H9 (cell line): ENCODE data around the gene INHBC. TPM values are rescaled to one million over a fixed set of nuclear protein-coding genes. Genes with fewer than 3 reads are reported as not detected.

Experiments used
- DNase-seq: peaks from one replicate; pipeline ENCODE4 v3.0.0-alpha.2; 2017
- H2AFZ ChIP-seq: one replicate; pipeline ENCODE4 v1.6.1; 2013; ENCODE audit warnings: mild to moderate bottlenecking, low read length, control low read depth, moderate library complexity
- H2AK5ac ChIP-seq: 2 replicates; pipeline ENCODE4 v1.6.1; 2013; ENCODE audit warnings: low read length, control low read depth, mixed read lengths; ENCODE audit not compliant: insufficient read length
- H2BK120ac ChIP-seq: one replicate; pipeline ENCODE4 v1.6.1; 2013; ENCODE audit warnings: low read depth, mild to moderate bottlenecking, low read length, control low read depth, inconsistent platforms; ENCODE audit not compliant: poor library complexity, severe bottlenecking
- H2BK12ac ChIP-seq: 2 replicates; pipeline ENCODE4 v1.6.1; 2013; ENCODE audit warnings: low read length, control low read depth, mixed read lengths, low read depth; ENCODE audit not compliant: insufficient read length
- H2BK15ac ChIP-seq: 2 replicates; pipeline ENCODE4 v1.6.1; 2013; ENCODE audit warnings: low read depth, low read length, control low read depth
- H2BK20ac ChIP-seq: one replicate; pipeline ENCODE4 v1.6.1; 2013; ENCODE audit warnings: low read depth, mild to moderate bottlenecking, low read length, control low read depth, inconsistent platforms; ENCODE audit not compliant: poor library complexity, severe bottlenecking
- H2BK5ac ChIP-seq: 2 replicates; pipeline ENCODE4 v1.6.1; 2013; ENCODE audit warnings: low read length, control low read depth, mixed read lengths; ENCODE audit not compliant: insufficient read length
- H3K14ac ChIP-seq: 2 replicates; pipeline ENCODE4 v1.6.1; 2013; ENCODE audit warnings: low read length, control low read depth; ENCODE audit not compliant: insufficient read depth
- H3K18ac ChIP-seq: 2 replicates; pipeline ENCODE4 v1.6.1; 2013; ENCODE audit warnings: low read depth, mild to moderate bottlenecking, mixed read lengths, low read length, control low read depth; ENCODE audit not compliant: insufficient read length
- H3K23ac ChIP-seq: 2 replicates; pipeline ENCODE4 v1.6.1; 2013; ENCODE audit warnings: low read length, control low read depth, mixed read lengths, low read depth; ENCODE audit not compliant: insufficient read length
- H3K23me2 ChIP-seq: 2 replicates; pipeline ENCODE4 v1.6.1; 2013; ENCODE audit warnings: low read depth, mild to moderate bottlenecking, mixed read lengths, low read length, control low read depth; ENCODE audit not compliant: insufficient read length, poor library complexity, severe bottlenecking
- H3K27ac ChIP-seq: 2 replicates; pipeline ENCODE4 v1.5.1; 2013; ENCODE audit warnings: low read length, control low read depth, mixed read lengths, low read depth; ENCODE audit not compliant: insufficient read length
- H3K27me3 ChIP-seq: 2 replicates; pipeline ENCODE4 v1.6.1; 2013; ENCODE audit warnings: low read length, control low read depth, inconsistent platforms; ENCODE audit not compliant: insufficient read depth
- H3K4ac ChIP-seq: 2 replicates; pipeline ENCODE4 v1.6.1; 2013; ENCODE audit warnings: low read depth, mild to moderate bottlenecking, control low read depth, inconsistent platforms, low read length, moderate library complexity
- H3K4me1 ChIP-seq: 2 replicates; pipeline ENCODE4 v1.6.1; 2013; ENCODE audit warnings: low read length, control low read depth, inconsistent platforms; ENCODE audit not compliant: insufficient read depth
- H3K4me2 ChIP-seq: 2 replicates; pipeline ENCODE4 v1.6.1; 2013; ENCODE audit warnings: low read length, control low read depth, mixed read lengths; ENCODE audit not compliant: insufficient read length, insufficient read depth
- H3K56ac ChIP-seq: 2 replicates; pipeline ENCODE4 v1.6.1; 2013; ENCODE audit warnings: low read depth, mild to moderate bottlenecking, mixed read lengths, low read length, control low read depth; ENCODE audit not compliant: insufficient read length
- H3K79me1 ChIP-seq: 2 replicates; pipeline ENCODE4 v1.6.1; 2013; ENCODE audit warnings: low read depth, mild to moderate bottlenecking, moderate library complexity, low read length, control low read depth, inconsistent platforms; ENCODE audit not compliant: insufficient read depth, poor library complexity, severe bottlenecking
- H3K79me2 ChIP-seq: 2 replicates; pipeline ENCODE4 v1.6.1; 2013; ENCODE audit warnings: low read length, control low read depth, inconsistent platforms; ENCODE audit not compliant: insufficient read depth
- H3K9ac ChIP-seq: 2 replicates; pipeline ENCODE4 v1.6.1; 2013; ENCODE audit warnings: low read length, control low read depth, mixed read lengths; ENCODE audit not compliant: insufficient read length; ENCODE audit errors: extremely low read depth
- H3K9me3 ChIP-seq: one replicate; pipeline ENCODE4 v1.6.1; 2013; ENCODE audit warnings: low read depth, low read length, inconsistent platforms; ENCODE audit not compliant: control insufficient read depth
- H3T11ph ChIP-seq: one replicate; pipeline ENCODE4 v1.6.1; 2013; ENCODE audit warnings: mild to moderate bottlenecking, low read length, control low read depth, inconsistent platforms
- H4K20me1 ChIP-seq: one replicate; pipeline ENCODE4 v1.6.1; 2013; ENCODE audit not compliant: control insufficient read depth, insufficient read length, insufficient read depth
- H4K5ac ChIP-seq: 2 replicates; pipeline ENCODE4 v1.6.1; 2013; ENCODE audit warnings: low read depth, mild to moderate bottlenecking, mixed read lengths, low read length, control low read depth; ENCODE audit not compliant: insufficient read length
- H4K8ac ChIP-seq: replicated peaks from 2 replicates; pipeline ENCODE4 v1.6.1; 2013; ENCODE audit warnings: low read length, control low read depth, mixed read lengths, low read depth; ENCODE audit not compliant: insufficient read length
- H4K91ac ChIP-seq: 2 replicates; pipeline ENCODE4 v1.6.1; 2013; ENCODE audit warnings: low read depth, mild to moderate bottlenecking, moderate library complexity, mixed read lengths, low read length, control low read depth; ENCODE audit not compliant: insufficient read length
- H3K27ac Mint-ChIP-seq, 3 experiments: 2 replicates in 2 of 3; 3 replicates in 1 of 3; pipeline ENCODE4 v1.8.0; 2020 to 2021; ENCODE audit warnings: mixed read lengths in 3 of 3, mild to moderate bottlenecking in 1 of 3, moderate library complexity in 1 of 3
- H3K27me3 Mint-ChIP-seq: 2 replicates; pipeline ENCODE4 v1.8.0; 2021; ENCODE audit warnings: low read depth, mild to moderate bottlenecking, moderate library complexity, mixed read lengths
- H3K36me3 Mint-ChIP-seq, 3 experiments: 2 replicates in 2 of 3; 3 replicates in 1 of 3; pipeline ENCODE4 v1.8.0; 2020 to 2021; ENCODE audit warnings: low read depth in 3 of 3, mixed read lengths in 3 of 3; ENCODE audit not compliant: insufficient read depth in 1 of 3
- H3K4me1 Mint-ChIP-seq, 2 experiments: 2 replicates each; pipeline ENCODE4 v1.8.0; 2020; ENCODE audit warnings: mixed read lengths in 2 of 2
- H3K4me3 Mint-ChIP-seq, 2 experiments: 2 replicates in 1 of 2; 3 replicates in 1 of 2; pipeline ENCODE4 v1.8.0; 2020 to 2021; ENCODE audit warnings: mild to moderate bottlenecking in 2 of 2, mixed read lengths in 2 of 2, moderate library complexity in 1 of 2
- H3K9me3 Mint-ChIP-seq, 2 experiments: 2 replicates in 1 of 2; 3 replicates in 1 of 2; pipeline ENCODE4 v1.8.0; 2020; ENCODE audit warnings: mild to moderate bottlenecking in 2 of 2, mixed read lengths in 2 of 2, moderate library complexity in 1 of 2
- WGBS: extraction: QIAGEN DNeasy Blood & Tissue Kit; methylation state at CpG from one replicate; pipeline ENCODE4 v1.1.7; 2013; ENCODE audit warnings: missing lambda C conversion rate, low lambda C conversion rate, mixed read lengths; ENCODE audit not compliant: insufficient read length; ENCODE audit errors: extremely low coverage; 5-methylcytosine and 5-hydroxymethylcytosine counted together
- total RNA-seq: library from RNA; stranded (reverse); gene quantifications from 2 replicates; pipeline ENCODE4 v1.2.1, GENCODE V29; 2021
- TF ChIP-seq, protein P1 (sequence below): fragments of 200-600 bp; sonication (generic); conservative IDR thresholded peaks from 3 replicates; pipeline ENCODE4 v1.8.0; 2021; ENCODE audit warnings: antibody characterized with exemption, mild to moderate bottlenecking

Gene INHBC
- total RNA-seq, 1 experiment from 2014 or later, result not detected

DNA sequence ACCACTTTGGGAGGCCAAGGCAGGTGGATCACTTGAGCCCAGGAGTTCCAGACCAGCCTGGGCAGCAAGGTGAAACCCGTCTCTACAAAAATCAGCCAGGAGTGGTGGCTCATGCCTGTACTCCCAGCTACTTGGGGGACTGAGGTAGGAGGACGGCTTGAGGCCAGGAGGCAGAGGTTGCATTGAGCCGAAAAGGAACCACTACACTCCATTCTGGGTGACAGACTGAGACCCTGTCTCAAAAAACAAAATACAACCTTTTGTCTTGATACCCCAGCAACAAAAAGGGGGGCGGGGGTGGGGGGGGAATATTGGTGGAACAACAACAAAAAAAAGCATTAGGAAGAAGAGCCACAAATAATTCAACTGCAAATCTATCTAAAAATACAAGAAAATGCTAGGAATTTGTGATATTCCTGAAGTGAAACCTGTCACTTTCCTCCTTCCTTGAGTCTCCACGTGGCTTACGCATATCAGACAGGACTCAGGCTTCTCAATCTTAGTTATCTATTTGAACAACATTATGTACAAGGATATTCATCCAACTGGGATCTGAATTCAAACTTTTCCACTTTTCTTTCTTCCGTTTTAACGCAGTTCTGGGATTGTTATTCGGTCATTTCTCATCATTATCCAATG lies 5.0 kb upstream of the INHBC start:
- Histone ChIP-seq H3K79me2 (no peaks in the 10 kb centered on the region), H2AK5ac (no peak overlapping the region), H2BK20ac (no peak overlapping the region), H3K4ac (no peak overlapping the region), H3K27ac (no peak overlapping the region), H2BK15ac (no peak overlapping the region), H3K9ac (peak overlapping the region; percentile 78), H3K23me2 (peaks cover 8% of the 10 kb centered on the region), H2BK5ac (no peak overlapping the region), H4K5ac (no peak overlapping the region), H3K56ac (no peak overlapping the region), H3K4me1 (no peaks in the 10 kb centered on the region), H4K91ac (no peak overlapping the region), H4K8ac (no peak overlapping the region), H3T11ph (no peak overlapping the region), H3K23ac (no peak overlapping the region), H4K20me1 (no peaks in the 10 kb centered on the region), H2AFZ (no peak overlapping the region), H3K79me1 (no peaks in the 10 kb centered on the region), H3K27me3 (no peaks in the 10 kb centered on the region), H2BK120ac (no peak overlapping the region), H2BK12ac (no peak overlapping the region), H3K18ac (no peak overlapping the region), H3K4me2 (peak overlapping the region; percentile 61), H3K9me3 (no peaks in the 10 kb centered on the region), H3K14ac (no peak overlapping the region)
- peak overlapping the region; percentile 96 to 99 (median 96); a peak in 5 of 7 replicates for H3K27ac Mint-ChIP-seq
- H3K27me3 Mint-ChIP-seq, result no peaks in the 10 kb centered on the region
- peak overlapping the region; percentile 90 to 99 for H3K4me3 Mint-ChIP-seq
- H3K4me1 Mint-ChIP-seq, result peaks cover 24 to 30% of the 10 kb centered on the region in 2 experiments
- H3K36me3 Mint-ChIP-seq, result peaks cover 0 to 13% (median 5%) of the 10 kb centered on the region in 3 experiments; a peak in 5 of 7 replicates
- WGBS, result no CpG with 5 or more reads among the region's 9 CpGs
- TF ChIP-seq, protein P1, sequence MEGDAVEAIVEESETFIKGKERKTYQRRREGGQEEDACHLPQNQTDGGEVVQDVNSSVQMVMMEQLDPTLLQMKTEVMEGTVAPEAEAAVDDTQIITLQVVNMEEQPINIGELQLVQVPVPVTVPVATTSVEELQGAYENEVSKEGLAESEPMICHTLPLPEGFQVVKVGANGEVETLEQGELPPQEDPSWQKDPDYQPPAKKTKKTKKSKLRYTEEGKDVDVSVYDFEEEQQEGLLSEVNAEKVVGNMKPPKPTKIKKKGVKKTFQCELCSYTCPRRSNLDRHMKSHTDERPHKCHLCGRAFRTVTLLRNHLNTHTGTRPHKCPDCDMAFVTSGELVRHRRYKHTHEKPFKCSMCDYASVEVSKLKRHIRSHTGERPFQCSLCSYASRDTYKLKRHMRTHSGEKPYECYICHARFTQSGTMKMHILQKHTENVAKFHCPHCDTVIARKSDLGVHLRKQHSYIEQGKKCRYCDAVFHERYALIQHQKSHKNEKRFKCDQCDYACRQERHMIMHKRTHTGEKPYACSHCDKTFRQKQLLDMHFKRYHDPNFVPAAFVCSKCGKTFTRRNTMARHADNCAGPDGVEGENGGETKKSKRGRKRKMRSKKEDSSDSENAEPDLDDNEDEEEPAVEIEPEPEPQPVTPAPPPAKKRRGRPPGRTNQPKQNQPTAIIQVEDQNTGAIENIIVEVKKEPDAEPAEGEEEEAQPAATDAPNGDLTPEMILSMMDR, result no peak
- no peaks in the 10 kb centered on the region; a peak in 1 of 5 replicates for H3K9me3 Mint-ChIP-seq
- no peak for DNase-seq
